Astrocyte (in vitro differentiated cells and primary cell): ENCODE measurements around the gene EXPH5.

Experiments used
- EZH2 ChIP-seq: IDR thresholded peaks from 2 replicates; pipeline ENCODE4 v1.6.1; 2012; ENCODE audit warnings: mild to moderate bottlenecking, low read length, inconsistent platforms; ENCODE audit not compliant: insufficient read depth
- TF ChIP-seq, protein P1 (sequence below): IDR thresholded peaks from 2 replicates; pipeline ENCODE4 v1.5.1; 2011; ENCODE audit warnings: low read depth, mild to moderate bottlenecking, inconsistent platforms, low read length, moderate library complexity; ENCODE audit not compliant: insufficient read depth

DNA sequence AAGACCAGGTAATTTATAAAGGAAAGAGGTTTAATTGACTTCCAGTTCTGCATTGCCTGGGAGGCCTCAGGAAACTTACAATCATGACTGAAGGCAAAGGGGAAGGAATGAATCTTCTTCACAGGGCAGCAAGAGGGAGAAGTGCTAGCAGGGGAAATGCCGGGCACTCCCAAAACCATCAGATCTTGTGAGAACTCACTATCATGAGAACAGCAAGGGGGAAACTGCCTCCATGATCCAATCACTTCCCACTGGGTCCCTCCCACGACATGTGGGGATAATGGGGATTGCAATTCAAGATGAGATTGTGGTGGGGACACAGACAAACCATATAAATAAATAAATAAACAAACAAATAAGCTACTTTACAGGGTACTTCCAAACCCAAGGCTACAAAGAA lies 28.8 kb upstream of the EXPH5 start:
- TF ChIP-seq, protein P1, sequence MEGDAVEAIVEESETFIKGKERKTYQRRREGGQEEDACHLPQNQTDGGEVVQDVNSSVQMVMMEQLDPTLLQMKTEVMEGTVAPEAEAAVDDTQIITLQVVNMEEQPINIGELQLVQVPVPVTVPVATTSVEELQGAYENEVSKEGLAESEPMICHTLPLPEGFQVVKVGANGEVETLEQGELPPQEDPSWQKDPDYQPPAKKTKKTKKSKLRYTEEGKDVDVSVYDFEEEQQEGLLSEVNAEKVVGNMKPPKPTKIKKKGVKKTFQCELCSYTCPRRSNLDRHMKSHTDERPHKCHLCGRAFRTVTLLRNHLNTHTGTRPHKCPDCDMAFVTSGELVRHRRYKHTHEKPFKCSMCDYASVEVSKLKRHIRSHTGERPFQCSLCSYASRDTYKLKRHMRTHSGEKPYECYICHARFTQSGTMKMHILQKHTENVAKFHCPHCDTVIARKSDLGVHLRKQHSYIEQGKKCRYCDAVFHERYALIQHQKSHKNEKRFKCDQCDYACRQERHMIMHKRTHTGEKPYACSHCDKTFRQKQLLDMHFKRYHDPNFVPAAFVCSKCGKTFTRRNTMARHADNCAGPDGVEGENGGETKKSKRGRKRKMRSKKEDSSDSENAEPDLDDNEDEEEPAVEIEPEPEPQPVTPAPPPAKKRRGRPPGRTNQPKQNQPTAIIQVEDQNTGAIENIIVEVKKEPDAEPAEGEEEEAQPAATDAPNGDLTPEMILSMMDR = no peak
- TF ChIP-seq EZH2 = no peak
